ENCODE results near the gene SPACDR.
A peak's percentile ranks its signal among the peaks of the same experiment; 100 is the strongest.

The SPACDR gene

GRCh38 chr7:100485471-100485876 lies 21.4 kb upstream of the SPACDR start:
- no peak for DNase-seq (ENCODE audit: low spot score)

GRCh38 chr7:100484673-100485045 lies 20.6 kb upstream of the SPACDR start:
- DNase-seq (ENCODE audit: low spot score) = no peak

DNA sequence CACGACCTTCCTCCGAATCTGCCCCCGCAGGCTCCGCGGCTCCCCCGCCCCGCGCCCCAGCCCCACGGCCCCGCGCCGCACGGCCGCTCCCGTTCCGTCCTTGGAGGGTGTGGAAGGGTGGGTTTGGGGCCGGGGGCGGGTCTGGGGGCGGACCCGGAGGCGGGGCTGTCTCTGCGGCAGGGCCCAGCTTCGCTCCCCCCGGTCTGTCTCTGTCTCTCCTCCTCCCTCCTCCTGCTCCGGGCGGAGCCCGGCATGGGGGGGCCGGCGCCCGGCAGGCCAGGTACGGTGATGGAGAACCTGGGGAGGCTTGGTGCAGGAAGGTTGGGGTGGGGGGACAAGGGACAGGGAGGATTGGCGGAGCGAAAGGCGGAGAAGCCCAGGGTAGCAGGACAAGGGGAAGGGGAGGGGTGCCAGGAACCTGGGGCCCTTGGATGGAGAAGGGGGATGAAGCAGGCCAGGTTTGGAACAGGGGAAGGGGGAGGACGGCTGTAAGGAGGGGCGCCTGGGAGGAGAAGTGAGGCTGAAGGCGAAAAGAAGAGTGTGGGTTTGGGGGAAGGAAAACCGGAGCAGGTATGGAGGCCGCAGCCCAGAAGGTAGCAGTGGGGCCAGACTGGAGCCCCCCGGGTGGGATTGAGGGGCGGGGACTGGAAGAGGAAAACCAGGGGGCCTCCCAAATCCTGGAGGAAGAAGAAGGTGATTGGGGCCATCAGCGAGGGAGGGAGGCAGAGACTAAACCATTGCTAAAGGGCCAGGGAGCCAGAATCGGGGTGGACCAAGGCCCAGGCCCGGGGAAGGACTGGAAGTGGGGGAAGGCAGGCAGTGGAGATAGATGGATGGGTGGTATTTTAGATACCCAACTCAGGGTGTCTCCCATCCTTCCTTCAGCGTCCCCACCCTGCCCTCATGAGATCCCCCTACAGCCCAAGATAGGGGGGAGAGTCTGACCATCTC lies 19.9 kb upstream of the SPACDR start, which contains the start of gene NYAP1:
Gene NYAP1 (plus strand): TSS at position 206 of the 951 bp plus-strand sequence. CDS start 1,385 bp downstream, outside the sequence.
- DNase-seq (ENCODE audit: low spot score) = no peak

DNA sequence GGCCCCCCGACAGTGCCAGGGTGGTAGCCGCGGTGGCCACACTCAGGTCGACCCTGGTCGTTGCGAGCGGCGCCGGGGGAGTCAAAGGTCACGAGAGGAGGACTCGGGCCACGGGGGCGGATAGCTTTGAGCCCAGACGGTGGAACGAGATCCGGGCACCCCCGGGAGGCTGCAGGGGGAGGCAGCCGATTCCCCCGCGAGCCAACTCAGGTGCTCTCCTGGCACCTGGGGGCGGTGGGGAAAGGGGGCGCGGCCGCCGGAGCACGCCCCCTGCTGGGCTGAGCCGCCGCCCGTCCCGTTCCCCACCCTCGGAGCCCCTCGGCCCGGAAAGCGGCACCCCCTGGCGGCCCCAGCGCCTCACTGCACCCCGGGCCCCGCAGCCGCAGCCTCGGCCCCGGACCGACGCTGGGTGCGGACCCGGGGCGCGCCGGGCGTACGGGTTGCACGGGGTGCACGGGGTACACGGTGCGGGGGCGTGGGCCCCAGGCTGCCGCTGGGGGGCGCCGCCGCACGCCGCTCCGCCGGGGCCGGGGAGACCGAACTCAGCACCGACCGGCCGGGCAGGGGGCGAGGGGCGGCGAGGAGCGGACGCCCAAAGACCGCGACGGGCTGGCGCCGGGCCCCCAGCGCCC lies 19.1 kb upstream of the SPACDR start:
- DNase-seq (ENCODE audit: low spot score) = peak; percentile 64

DNA sequence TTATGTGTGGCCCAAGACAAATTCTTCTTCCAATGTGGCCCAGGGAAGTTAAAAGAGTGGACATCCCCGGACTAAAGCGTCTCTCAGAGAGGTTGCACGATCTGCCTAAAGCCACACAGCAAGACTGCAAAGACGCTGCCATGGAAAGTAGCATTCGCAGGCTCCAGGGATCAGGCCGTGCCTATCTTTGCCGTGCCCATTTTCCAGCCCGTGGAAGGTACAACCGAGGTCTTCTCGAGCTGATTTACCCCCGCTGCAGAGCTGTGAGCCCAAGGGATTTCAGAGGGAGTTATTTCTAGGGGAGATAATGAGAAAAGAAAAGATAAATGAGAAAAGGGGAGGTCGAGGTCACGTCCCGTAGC lies 18.6 kb upstream of the SPACDR start:
- DNase-seq (ENCODE audit: low spot score) = no peak

DNA sequence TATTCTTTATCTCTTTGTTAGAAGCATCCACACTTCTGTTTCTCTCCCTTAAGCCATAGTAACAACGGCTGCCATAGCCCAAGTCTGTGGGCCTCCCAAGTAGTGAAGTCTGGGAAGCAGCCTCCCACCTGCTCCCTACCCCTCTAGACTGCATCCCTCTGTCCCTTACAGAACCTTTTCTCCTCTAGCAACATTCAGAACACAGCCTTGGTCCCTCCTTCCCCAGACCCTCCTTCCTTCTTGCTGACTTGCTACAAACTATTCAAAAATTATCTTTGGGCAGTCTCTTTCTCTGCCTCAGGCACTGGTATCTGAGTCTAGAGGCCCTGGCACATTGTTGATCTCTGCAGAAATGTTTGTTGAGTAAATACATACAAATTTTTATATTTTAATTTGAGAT lies 17.4 kb upstream of the SPACDR start:
- no peak for DNase-seq (ENCODE audit: low spot score)

- DNase-seq (ENCODE audit: low spot score) = peak; percentile 95
Measured at GRCh38 chr7:100478958-100479660, 15.0 kb upstream of the SPACDR start, which contains the start of gene TSC22D4. Gene TSC22D4 (minus strand): TSS chr7:100479214. CDS start chr7:100478038, 1,176 bp downstream.

GRCh38 chr7:100477871-100478267 lies 13.8 kb upstream of the SPACDR start:
- DNase-seq (ENCODE audit: low spot score) = no peak

DNA sequence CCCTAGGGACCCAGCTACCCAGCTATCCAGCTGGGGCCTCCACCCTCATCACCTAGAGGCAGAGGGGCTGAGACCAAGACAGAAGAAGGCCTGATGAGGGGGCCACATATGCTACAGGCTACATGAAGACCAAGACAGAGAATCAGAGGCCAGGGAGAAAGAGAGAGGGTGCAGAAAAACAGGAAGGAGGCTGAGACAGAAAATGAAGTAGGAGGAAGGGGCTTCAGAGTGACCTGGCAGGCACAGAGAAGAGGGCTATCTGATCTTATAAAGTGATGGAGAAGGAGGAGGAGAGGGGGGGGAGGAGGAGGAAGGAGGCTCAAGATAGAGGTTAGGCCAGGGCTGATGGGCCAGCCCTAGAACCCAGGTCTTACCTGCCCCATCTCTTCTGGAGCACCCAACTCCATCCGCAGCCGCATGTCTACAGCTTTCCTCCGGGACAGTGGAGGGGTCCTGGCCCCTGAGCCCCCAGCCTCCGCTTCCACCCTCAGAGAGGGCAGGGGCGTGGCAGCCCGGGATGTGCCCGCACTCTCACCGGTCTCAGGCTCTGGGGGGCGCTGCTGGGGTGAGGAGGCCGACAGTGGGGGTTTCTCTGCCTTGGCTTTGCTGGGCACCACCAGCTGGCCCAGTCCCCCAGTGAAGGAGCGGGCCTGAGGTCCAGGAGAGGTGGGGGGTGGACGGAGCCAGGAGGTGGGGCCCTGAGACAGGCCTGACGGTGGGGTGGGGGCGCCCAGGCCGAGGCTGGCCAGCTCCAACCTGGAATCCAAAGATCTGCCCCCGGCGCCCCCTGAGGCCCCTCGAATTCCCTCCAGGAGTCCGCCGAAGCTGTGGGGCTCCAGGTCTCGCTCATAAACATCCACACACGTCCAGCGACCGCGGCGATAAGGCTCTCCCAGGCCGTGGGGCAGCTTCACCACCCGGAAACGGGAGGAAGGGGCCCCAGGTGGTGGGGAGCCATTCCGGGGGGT lies 13.1 kb upstream of the SPACDR start:
- peak; percentile 51 for DNase-seq (ENCODE audit: low spot score)

GRCh38 chr7:100476101-100476780 lies 12.2 kb upstream of the SPACDR start:
- no peak for DNase-seq (ENCODE audit: low spot score)

GRCh38 chr7:100475549-100475948 lies 11.5 kb upstream of the SPACDR start:
- DNase-seq (ENCODE audit: low spot score) = no peak

DNA sequence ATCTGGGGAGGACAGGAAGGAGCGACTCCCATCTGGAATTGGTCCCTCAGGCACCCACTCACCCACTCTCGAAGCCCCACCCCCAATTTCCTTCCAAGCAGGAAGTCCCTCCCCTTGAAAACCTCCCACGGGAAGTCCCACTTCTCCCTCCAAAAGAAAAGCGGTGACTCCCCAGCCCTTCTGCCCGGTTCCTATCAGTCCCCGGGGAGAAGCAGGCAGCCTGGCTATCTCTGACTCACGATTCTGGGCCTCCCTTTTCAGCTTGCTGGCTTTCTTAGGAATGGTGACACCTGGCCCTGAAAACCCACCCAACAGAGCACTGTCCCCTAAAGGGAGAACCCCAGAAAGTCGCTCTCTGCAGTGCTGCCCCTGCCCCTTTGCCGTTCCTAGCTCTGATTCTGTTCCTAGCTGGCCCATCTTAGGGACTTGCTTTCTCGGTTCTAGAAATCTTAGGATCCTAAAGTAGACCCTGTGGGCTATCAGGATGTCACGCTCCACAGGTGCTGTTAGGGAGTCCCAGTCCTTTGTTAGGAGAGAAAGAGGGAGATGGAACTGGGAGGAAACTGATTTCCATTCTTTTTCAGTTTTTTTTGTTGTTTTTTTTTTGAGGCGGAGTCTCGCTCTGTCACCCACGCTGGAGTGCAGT lies 8.9 kb upstream of the SPACDR start:
- DNase-seq (ENCODE audit: low spot score) = no peak

GRCh38 chr7:100472121-100472851 lies 8.2 kb upstream of the SPACDR start:
- no peak for DNase-seq (ENCODE audit: low spot score)

DNA sequence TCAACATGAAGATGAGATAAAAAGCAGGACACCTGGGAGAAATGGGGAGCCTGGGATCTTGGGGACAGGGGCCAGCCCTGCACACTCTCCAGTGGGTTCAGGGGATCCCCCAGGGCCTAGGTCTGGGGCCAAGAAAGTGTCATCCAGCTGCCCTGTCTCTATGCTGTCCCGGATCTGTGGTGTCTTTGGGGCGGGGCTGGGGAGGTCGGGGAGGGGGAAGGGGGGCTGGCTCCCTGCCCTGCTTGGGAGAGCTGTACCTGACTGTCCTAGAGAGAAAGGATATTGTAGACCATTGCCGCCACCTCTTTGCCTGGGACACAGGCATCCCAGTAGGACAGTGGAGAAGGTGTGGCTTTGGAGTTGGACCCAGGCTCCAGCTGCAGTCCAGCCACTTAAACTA lies 7.0 kb upstream of the SPACDR start:
- DNase-seq (ENCODE audit: low spot score) = no peak

- DNase-seq (ENCODE audit: low spot score) = peak; percentile 79
Measured at GRCh38 chr7:100469227-100470044, 5.4 kb upstream of the SPACDR start.

- DNase-seq (ENCODE audit: low spot score) = no peak
Measured at GRCh38 chr7:100467638-100468373, 3.7 kb upstream of the SPACDR start.

DNA sequence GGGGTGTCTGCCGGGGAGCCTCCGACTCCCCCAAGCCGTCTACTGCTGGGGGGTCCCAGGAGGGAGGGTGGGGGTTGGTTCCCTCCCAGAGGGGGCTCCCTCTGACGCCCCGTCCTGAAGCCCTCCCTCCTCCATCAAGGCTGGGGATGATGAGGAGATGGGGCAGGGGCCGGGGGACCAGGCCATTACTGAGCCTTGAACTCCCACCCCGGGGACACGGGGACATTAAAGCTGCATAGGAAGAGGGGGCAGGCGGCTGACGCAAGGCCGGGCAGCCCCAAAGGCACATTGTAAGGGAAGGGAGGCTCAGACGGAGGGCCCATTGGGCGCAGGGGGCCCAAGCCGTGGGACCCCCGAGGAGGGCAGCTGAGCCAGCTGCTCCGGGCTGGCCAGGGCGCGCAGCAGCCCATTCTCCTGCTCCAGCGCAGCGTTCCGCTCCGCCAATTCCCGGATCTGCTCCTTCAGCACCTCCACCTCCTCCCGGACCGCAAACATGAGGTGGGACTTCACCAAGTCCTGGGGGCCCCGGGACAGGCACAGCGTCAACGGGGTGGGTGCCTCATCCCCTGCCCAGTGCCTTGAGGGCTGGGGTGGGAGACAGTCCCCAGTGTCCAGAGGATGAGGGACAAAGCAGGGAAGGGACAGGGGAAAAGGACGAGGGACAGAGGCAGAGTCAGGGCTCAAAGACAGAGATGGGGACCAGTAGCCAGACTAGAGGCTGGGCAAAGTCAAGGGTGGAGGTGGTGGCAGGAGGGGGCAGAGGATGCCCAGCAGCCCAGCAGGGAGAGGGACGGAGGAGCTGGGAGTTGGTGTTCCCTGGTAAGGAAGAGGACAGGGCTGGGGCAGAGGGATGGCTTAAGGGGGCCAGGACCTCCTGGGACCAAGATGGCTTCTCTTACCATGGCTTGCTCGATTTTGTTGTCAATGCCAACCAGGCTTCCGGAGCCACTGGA lies 2.9 kb upstream of the SPACDR start:
- DNase-seq (ENCODE audit: low spot score) = no peak
